Measurements from ENCODE around the gene SLC22A23.

- TF ChIP-seq CTCF (IDR thresholded peaks at IDR 0.05) (no peak), EP300 (IDR thresholded peaks at IDR 0.05) (no peak), POLR2A (IDR thresholded peaks at IDR 0.05) (no peak)
These were observed 234.3 kb downstream of the SLC22A23 start for GRCh38 chr6:3222506-3223038.
